Motor neuron (in vitro differentiated cells): ENCODE results near the gene ENTPD2. TPM values are rescaled to one million over a fixed set of nuclear protein-coding genes. Genes with fewer than 3 reads are reported as not detected.
A peak's percentile ranks its signal among the peaks of the same experiment; 100 is the strongest.

Experiments
- ATAC-seq, 8 experiments: fragments of 200-7000 bp; cut with Tn5 transposase; replicated peaks in 6 of 8; 2 replicates each; pipeline ENCODE4 v1.8.0; 2021; ENCODE audit warnings: mild to moderate bottlenecking in 8 of 8, moderate library complexity in 8 of 8
- H3K27ac ChIP-seq, 2 donors: fragments of 250-450 bp; sonication (Bioruptor Pico); 2 replicates each; pipeline ENCODE4 v1.9.0; 2021; ENCODE audit warnings: antibody characterized with exemption in 2 of 2, mild to moderate bottlenecking in 2 of 2, moderate library complexity in 1 of 2
- H3K4me1 ChIP-seq, 2 donors: fragments of 250-450 bp; sonication (Bioruptor Pico); replicated peaks in 1 of 2; 2 replicates each; pipeline ENCODE4 v1.6.1; 2021; ENCODE audit warnings: antibody characterized with exemption in 2 of 2, mild to moderate bottlenecking in 2 of 2, moderate library complexity in 1 of 2
- H3K4me3 ChIP-seq, 5 donors: fragments of 250-450 bp; sonication (Bioruptor Pico); 2 replicates each; pipeline ENCODE4 v1.9.0; 2021; ENCODE audit warnings: antibody characterized with exemption in 5 of 5, mild to moderate bottlenecking in 5 of 5, moderate library complexity in 4 of 5
- WGBS, 10 experiments: fragments of 450-650 bp; shearing (Covaris generic); methylation state at CpG; one replicate each; pipeline ENCODE4 v1.0.0; 2022; 5-methylcytosine and 5-hydroxymethylcytosine counted together
- in situ Hi-C, 9 experiments: fragments of 400-800 bp; cut with MboI; loops; one replicate each; pipeline ENCODE4 v1.15.0; 2021; ENCODE audit warnings: low sequenced_read_pairs in 9 of 9, low pct_unique_long_range_greater_than_20kb in 2 of 9; ENCODE audit not compliant: unreplicated experiment in 9 of 9
- total RNA-seq, 8 experiments: library from RNA; unstranded; fragments of 300-600 nt; gene quantifications; 2 replicates each; pipeline versions ENCODE4 v1.2.3 to v1.2.4, GENCODE V29; 2022

Gene ENTPD2
- total RNA-seq, 8 experiments from 2014 or later = 0.13 to 1.3 (median 0.34) TPM

- 5 to 40% (median 30%) methylated on average over 1 to 4 of the region's 87 CpGs; no CpG with 5 or more reads in 7 of the 10 experiments for WGBS, 10 experiments
- in situ Hi-C loops = no loop called here
- peak; percentile 73 to 89 (median 76) for ATAC-seq
- H3K27ac ChIP-seq = no peak within 1 kb of the TSS
- H3K4me3 ChIP-seq = peak within 1 kb of the TSS; percentile 19 to 68 (median 42)
- peaks cover 2 to 6% of the 10 kb centered on the region in 2 donors for H3K4me1 ChIP-seq
These were observed 23.3 kb upstream of the ENTPD2 start, which contains the start of gene UAP1L1 for GRCh38 chr9:137077010-137077747. Gene UAP1L1, plus strand, starts transcription at chr9:137077517. Its CDS starts 16 bp downstream, at chr9:137077533.

DNA sequence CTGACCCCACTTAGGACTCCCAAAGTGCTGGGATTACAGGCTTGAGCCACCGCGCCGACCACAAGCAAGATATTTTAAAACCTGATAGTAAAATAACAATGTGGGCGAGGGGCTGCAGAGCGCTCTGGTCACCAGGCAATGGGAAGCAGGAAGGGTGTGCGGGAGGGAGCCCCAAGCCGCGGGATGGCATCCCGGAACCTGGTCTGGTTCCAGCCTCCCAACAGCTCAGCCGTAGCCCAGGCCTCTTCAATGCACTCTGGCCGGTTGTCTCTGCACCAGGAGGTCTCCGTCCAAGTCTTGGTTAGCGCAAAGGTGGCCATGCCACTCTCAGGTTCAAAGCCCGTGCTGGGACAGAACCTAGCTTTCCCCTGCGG is 22.8 kb upstream of the ENTPD2 start:
- Histone ChIP-seq H3K4me3 (peak overlapping the region in 3 of 5 donors; percentile 42 to 68 (median 45)), H3K27ac (no peak overlapping the region), H3K4me1 (peaks cover 4 to 7% of the 10 kb centered on the region in 2 donors)
- no peak for ATAC-seq
- 68 to 100% (median 80%) methylated on average over 1 to 8 of the region's 15 CpGs; no CpG with 5 or more reads in 3 of the 10 experiments for WGBS, 10 experiments
- in situ Hi-C loops = no loop called here

GRCh38 chr9:137075275-137075775 is 21.5 kb upstream of the ENTPD2 start:
- no peak for ATAC-seq
- H3K27ac ChIP-seq = no peak overlapping the region
- peaks cover 13 to 16% of the 10 kb centered on the region in 2 donors for H3K4me1 ChIP-seq
- in situ Hi-C loops = no loop called here
- WGBS, 10 experiments = 59 to 92% (median 79%) methylated on average over 4 to 11 of the region's 12 CpGs; no CpG with 5 or more reads in 1 of the 10 experiments
- no peak overlapping the region for H3K4me3 ChIP-seq

- Histone ChIP-seq H3K4me3 (no peak overlapping the region), H3K27ac (no peak overlapping the region), H3K4me1 (peaks cover 13 to 16% of the 10 kb centered on the region in 2 donors)
- in situ Hi-C loops = no loop called here
- ATAC-seq = no peak
- 71 to 100% (median 83%) methylated on average over 1 to 7 of the region's 12 CpGs; no CpG with 5 or more reads in 4 of the 10 experiments for WGBS, 10 experiments
These were observed 20.9 kb upstream of the ENTPD2 start for GRCh38 chr9:137074657-137075274.

GRCh38 chr9:137073992-137074399 is 20.1 kb upstream of the ENTPD2 start:
- Histone ChIP-seq H3K4me1 (peaks cover 13 to 16% of the 10 kb centered on the region in 2 donors), H3K4me3 (no peak overlapping the region), H3K27ac (no peak overlapping the region)
- no peak for ATAC-seq
- WGBS, 10 experiments = 80 to 100% (median 89%) methylated on average over 1 to 7 of the region's 8 CpGs; no CpG with 5 or more reads in 6 of the 10 experiments
- in situ Hi-C loops = no loop called here

DNA sequence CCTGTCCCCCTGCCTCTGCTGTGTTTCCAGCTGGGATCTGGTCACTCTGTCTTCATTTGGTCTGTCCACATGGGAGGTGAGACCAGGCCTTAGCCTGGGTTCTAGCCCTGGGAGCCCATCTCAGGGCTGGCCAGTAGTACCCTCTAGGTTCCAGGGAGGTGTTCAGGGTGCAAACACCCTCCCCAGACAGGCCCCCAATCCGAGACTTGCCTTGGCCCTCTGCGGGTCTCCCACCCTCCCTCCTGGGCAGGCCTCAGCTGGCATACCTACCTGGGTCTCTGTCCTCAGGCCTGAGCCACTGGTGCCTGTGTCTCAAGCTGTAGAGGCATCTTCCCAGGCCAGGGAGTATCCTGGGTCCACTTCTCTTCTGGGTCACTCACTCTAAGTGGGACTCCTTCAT is 17.4 kb upstream of the ENTPD2 start:
- H3K4me3 ChIP-seq = peak overlapping the region in 3 of 5 donors; percentile 46 to 58 (median 51)
- H3K27ac ChIP-seq = peak overlapping the region; percentile 61 to 88
- peaks cover 11 to 15% of the 10 kb centered on the region in 2 donors for H3K4me1 ChIP-seq
- 60 to 80% methylated on average over 1 of the region's 2 CpGs; no CpG with 5 or more reads in 8 of the 10 experiments for WGBS, 10 experiments
- no peak for ATAC-seq
- in situ Hi-C loops = no loop called here

- in situ Hi-C loops = no loop called here
- 0 to 10% methylated on average over 1 to 2 of the region's 6 CpGs; no CpG with 5 or more reads in 8 of the 10 experiments for WGBS, 10 experiments
- peak; percentile 7 to 81 (median 72) for ATAC-seq
- H3K4me3 ChIP-seq = peak overlapping the region; percentile 38 to 58 (median 46)
- H3K27ac ChIP-seq = peak overlapping the region; percentile 61 to 88
- H3K4me1 ChIP-seq = peaks cover 11 to 15% of the 10 kb centered on the region in 2 donors
These were observed 17.0 kb upstream of the ENTPD2 start for GRCh38 chr9:137070906-137071275.

- Histone ChIP-seq H3K4me3 (peak within 1 kb of the TSS; percentile 38 to 58 (median 46)), H3K27ac (peak within 1 kb of the TSS; percentile 61 to 88), H3K4me1 (peaks cover 11 to 15% of the 10 kb centered on the region in 2 donors)
- ATAC-seq = peak; percentile 89 to 97 (median 92)
- in situ Hi-C loops = no loop called here
- WGBS, 10 experiments = 0 to 7% methylated on average over 1 to 14 of the region's 74 CpGs; no CpG with 5 or more reads in 8 of the 10 experiments
These were observed 16.5 kb upstream of the ENTPD2 start, which contains the start of gene SAPCD2 for GRCh38 chr9:137070201-137070905. Gene SAPCD2, minus strand, starts transcription at chr9:137070557. Its CDS starts 97 bp downstream, at chr9:137070460.

- WGBS, 10 experiments = 0 to 20% (median 5%) methylated on average over 1 to 11 of the region's 52 CpGs; no CpG with 5 or more reads in 6 of the 10 experiments
- peak in 4 of 8 experiments; percentile 2 to 27 (median 4) for ATAC-seq
- in situ Hi-C loops = no loop called here
- Histone ChIP-seq H3K4me3 (peak overlapping the region; percentile 38 to 58 (median 46)), H3K27ac (no peak overlapping the region), H3K4me1 (peaks cover 11 to 15% of the 10 kb centered on the region in 2 donors)
These were observed 15.7 kb upstream of the ENTPD2 start for GRCh38 chr9:137069508-137070091.

- no peak for ATAC-seq
- Histone ChIP-seq H3K27ac (no peak overlapping the region), H3K4me1 (peaks cover 11 to 15% of the 10 kb centered on the region in 2 donors), H3K4me3 (peak overlapping the region in 4 of 5 donors; percentile 38 to 58 (median 48))
- 50 to 93% (median 80%) methylated on average over 1 to 4 of the region's 17 CpGs; no CpG with 5 or more reads in 7 of the 10 experiments for WGBS, 10 experiments
- in situ Hi-C loops = no loop called here
These were observed 15.0 kb upstream of the ENTPD2 start for GRCh38 chr9:137068539-137069507.

- peak overlapping the region in 1 of 5 donors; percentile 58 for H3K4me3 ChIP-seq
- ATAC-seq = peak in 3 of 8 experiments; percentile 7 to 51 (median 15)
- 32 to 100% (median 67%) methylated on average over 2 to 6 of the region's 12 CpGs; no CpG with 5 or more reads in 5 of the 10 experiments for WGBS, 10 experiments
- in situ Hi-C loops = no loop called here
- peaks cover 11 to 15% of the 10 kb centered on the region in 2 donors for H3K4me1 ChIP-seq
- no peak overlapping the region for H3K27ac ChIP-seq
These were observed 14.1 kb upstream of the ENTPD2 start for GRCh38 chr9:137067860-137068538.
